NCI-H510A treated with DMSO at 0.1 percent for 48 hours (cell line): ENCODE data around the gene CERS4.
"Not testable (repeated sequence)": the region's sequence is repeated elsewhere in the genome, so short reads cannot be mapped to it uniquely, and the experiment has no call there.

ENCODE experiments used
- DNase-seq: peaks from one replicate; lab custom pipeline; 2025; lab: John Stamatoyannopoulos, UW

The CERS4 gene

DNA sequence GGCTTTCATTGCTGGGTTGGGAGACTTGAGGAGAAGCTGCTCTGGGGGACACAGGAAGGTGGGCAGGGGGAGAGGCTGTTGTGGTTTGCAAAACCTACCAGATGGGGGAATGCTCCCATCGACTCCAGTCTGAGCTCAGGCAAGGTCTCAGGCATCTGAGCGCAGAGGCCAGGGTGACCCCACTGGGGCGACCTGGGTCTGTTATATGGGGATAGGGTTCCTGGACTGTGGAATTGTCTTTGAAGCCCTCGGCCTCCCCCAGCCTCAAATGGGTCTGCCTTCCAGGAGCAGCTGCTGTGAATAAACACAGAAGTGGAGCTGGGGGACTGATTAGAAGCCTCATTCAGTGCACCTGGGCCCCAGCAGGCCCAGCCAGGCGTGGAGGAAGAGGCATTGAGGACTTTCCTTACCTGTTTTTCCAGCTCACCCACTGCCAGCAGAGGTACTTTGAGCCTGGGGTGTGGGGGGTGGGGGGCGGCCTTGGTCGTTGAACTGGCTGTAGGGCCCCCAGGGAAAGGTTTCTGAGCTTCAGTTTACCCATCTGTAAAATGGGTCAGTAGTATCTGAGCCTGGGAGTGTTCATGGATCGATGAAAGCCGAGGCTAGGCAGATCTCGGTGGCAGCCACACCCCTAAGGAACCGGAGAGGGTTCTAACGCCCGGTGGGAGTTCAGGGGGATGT, 1.4 kb downstream of the CERS4 start:
- DNase-seq: peak; percentile 60

GRCh38 chr19:8212212-8212611, 3.0 kb downstream of the CERS4 start:
- DNase-seq: no peak

DNA sequence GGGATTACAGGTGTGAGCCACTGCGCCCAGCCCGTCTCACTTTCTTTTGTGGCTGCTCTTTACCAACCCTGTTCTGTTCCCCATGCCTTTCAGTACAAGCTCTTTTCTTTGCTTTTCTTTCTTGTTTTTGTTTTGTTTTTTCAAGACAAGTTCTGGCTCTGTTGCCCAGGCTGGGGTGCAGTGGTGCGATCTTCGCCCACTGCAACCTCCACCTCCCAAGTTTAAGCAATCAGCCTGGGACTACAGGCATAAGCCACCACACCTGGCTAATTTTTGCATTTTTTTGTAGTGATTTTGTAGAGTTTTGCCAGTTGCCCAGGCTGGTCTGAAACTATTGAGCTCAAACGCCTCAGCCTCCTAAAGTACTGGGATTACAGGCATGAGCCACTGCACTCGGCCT, 3.7 kb downstream of the CERS4 start:
- no peak for DNase-seq

DNA sequence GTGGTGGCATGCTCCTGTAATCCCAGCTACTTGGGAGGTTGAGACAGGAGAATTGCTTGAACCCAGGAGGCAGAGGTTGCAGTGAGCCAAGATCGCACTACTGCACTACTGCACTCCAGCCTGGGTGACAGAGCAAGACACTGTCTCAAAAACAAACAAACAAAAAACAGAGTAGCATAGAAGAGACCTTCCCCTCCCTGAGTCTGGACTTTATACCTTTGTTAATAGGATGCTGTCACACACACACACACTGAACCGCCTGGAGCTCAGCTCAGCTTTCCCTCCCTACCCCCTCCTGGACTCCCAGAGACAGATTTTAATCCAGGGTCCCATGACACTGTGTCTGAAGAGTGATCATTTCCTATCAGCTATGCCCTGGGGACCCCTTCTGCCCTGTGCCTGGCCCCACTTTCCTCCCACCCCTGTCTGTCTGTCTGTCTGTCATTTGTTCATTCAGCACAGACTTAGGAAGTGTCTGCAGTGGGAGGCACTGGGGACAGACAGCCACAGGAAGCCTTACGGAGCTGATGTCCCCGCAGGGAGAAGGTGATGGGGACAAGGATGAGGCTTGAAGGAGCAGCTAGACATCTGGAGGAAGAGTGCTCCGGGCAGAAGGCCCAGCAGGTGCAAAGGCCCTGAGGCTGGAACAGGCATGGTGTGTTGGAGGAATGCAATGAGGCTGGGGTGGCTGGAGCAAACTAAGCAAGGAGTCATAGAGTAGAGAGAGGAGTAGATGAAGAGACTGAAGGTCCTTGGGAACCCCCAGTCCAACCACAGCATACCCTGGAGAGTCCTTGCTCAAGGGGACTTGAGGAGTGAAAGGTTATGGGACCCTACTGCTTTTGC, 4.9 kb downstream of the CERS4 start:
- no peak for DNase-seq

GRCh38 chr19:8214802-8215201, 5.6 kb downstream of the CERS4 start:
- no peak for DNase-seq

DNA sequence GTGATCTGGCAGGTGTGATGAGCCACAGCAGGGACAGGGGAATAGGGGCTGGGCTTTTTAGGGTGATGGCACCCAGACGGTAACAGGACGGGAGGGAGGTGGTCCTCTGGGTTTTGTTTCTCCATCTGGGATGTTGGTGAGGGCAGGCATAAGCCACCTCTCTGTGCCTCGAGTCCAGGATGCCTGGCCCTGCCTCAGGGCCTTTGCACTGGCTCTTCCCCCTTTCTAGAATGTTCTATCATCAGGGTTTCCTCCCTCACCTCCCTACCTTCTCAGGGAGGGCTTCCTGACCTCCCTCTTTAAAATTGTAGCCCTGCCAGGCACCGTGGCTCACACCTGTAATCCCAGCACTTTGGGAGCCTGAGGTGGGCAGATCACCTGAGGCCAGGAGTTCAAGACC, 6.6 kb downstream of the CERS4 start:
- no peak for DNase-seq

- no peak for DNase-seq
These were observed 7.2 kb downstream of the CERS4 start for GRCh38 chr19:8216357-8216756.

- DNase-seq: not testable (repeated sequence)
These were observed 9.0 kb downstream of the CERS4 start for GRCh38 chr19:8218127-8218526.

GRCh38 chr19:8220481-8220880, 11.3 kb downstream of the CERS4 start:
- DNase-seq: no peak

GRCh38 chr19:8221161-8221560, 12.0 kb downstream of the CERS4 start:
- no peak for DNase-seq

DNA sequence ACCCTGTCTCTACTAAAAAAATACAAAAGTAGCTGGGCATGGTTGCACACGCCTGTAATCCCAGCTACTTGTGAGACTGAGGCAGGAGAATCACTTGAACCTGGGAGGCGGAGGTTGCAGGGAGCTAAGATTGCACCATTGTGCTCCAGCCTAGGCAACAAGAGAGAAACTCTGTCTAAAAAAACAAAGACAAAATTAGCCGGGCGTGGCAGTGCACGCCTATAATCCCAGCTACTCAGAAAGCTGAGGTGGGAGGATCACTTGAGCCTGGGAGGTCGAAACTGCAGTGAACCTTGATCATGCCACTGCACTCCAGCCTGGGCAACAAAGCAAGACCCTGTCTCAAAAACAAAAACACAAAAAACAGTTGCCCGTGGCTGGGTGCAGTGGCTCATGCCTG, 14.3 kb downstream of the CERS4 start:
- DNase-seq: not testable (repeated sequence)

GRCh38 chr19:8224394-8225145, 15.4 kb downstream of the CERS4 start:
- DNase-seq: no peak

DNA sequence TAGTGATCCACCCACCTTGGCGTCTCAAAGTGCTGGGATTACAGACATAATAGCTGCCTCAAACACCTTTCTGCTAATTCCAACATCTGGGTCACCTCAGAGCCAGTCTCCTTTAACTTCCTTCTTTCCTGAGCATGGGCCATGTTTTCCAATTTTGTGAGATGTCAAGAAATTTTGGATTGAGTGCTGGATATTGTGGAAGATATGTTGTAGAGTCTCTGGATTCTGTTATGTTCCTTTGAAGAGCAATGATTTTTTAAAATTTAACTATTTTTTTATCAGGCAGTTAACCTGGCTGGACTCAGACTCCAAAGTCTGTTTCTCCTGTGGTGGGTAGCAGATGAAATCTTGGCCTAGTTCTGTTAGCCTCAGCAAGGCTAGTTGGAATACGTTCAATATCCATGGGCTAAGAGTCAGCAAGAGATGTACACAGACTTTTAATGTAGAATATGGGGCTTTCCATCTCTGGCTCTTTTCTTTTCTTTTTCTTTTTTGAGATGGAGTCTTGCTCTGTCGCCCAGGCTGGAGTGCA, 22.0 kb downstream of the CERS4 start:
- no peak for DNase-seq

GRCh38 chr19:8233370-8233769, 24.2 kb downstream of the CERS4 start:
- DNase-seq: no peak

GRCh38 chr19:8237026-8237425, 27.9 kb downstream of the CERS4 start:
- DNase-seq: no peak

DNA sequence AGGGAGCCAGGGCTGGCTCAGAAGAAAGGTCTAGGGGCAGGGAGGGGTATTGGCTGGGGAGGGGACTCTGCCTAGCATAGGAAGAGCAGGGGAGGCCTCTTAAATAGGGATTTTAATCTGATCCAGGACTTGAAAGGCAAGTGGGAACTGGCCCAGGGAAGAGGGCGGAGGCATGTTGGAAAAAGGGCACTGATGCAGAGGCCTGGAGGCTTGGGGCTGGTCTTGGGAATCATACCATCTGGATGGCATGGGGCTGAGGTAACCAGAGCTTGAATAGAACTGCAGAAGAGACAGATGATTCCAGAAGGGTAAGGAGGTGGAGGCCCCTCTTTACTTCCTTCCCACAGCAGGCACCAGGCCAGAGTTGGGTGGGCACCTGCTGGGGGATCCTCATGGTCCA, 29.1 kb downstream of the CERS4 start:
- DNase-seq: no peak

DNA sequence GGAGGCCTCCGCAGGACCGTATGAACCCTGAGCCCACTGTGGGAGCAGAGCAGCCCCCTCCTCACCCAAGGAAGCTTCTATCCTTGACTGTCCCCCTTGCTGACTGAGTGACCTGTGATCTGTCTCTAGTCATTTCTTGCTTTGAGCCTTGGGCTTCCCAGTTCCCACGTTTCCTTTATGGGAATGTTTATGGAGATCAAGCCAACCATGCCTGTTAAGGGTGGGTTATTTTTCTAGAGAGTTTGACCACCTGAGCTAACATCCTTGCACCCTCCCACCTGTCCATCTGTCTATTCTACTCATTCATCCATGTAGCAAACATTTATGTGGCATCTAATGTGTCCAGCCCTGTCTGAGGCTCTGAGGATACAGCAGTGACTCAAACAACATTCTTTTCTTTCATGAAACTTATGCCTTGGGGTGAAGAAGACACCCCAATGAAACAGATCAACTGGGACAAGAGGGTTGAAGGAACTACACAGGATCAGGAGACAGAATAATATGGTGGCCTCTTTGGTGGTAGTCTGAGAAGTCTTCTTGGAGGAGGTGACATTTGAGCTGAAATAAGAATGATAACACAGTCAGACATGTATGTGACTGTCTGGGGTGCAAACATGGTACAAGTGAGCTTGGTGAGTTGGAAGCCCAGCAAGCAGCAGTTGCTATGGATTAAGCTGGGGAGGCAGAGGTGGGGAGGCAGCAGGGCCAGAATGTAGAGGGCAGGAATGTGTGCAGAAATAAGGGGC, 30.5 kb downstream of the CERS4 start:
- no peak for DNase-seq

DNA sequence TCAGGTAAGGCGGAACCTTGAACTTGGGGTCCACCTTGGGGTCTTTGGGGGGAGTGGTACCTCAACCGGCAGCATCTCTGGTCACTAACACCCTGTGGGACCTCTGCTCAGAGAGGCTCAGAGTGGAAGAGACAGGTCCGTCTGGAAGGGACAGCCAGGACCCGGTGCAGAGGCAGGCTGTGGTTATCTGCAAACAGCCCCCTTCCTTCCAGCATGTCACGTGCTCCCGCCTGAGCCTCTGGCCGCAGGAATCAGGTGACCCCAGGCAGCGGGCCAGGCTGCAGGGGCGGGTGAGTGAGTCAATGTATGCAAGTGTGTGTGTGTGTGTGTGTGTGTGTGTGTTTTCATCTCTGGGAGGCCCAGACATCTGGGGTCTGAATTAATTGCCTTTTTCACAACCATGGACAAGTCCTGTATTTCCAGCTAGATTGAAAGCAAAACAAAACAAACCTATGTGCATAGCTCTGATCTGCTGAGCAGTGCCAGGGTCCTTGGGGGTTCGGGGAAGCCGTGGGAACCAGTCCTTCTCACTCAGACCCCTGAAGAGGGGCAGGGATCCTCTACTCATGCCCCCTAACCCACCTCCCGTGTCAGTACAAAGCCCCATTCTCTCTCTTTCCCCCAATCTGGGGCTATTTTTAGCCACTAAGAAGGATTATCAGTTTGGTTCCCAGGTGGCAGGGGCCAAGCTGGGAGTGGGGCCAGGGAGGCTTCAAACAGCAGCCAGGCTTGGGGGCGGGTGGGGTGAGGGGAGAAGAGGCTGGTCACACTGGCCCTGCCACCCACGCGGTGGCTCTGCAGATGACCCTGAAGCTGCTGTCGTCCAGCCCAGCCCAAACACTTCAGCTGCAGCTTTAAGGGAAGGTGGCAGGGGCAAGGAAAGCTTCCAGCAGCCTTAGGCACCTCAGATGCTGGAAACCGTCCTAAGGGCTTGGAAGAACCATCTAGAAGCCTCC, 31.4 kb downstream of the CERS4 start:
- no peak for DNase-seq

GRCh38 chr19:8241646-8242045, 32.5 kb downstream of the CERS4 start:
- no peak for DNase-seq

DNA sequence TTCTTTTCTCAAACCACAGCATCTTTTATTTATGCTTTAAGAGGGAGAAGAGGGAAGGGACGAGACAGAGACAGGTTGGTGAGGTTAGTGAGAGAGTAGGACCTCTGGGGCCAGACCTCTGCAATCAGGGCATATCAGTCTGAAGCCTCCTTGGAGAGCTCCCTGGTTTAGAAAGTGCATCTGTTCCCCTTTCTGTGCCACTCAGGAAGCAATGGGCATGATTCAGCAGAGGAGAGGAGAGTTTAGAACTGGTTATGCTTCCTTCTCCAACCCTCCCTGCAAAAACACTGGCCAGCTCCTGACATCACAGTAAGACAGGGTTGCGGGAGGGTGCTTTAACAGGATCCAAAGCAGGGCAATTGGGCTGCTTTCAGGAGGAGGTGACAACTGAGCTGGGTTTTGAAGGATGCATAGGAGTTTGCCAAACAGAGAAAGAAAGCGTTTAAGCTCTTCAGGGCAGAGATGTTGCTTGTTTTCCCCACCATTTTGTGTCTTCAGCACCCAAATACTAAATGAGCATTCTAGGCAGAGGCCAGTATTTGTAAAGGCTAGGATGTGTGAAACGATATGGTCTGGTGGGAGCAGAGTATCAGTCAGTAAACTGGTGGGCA, 33.1 kb downstream of the CERS4 start:
- DNase-seq: no peak
